Rectal smooth muscle tissue (tissue), 1 donor: Measurements from ENCODE around the gene VMAC.
"Not testable (repeated sequence)": the region's sequence is repeated elsewhere in the genome, so short reads cannot be mapped to it uniquely, and the experiment has no call there.

Experiments used
- H3K27ac ChIP-seq: one replicate; pipeline ENCODE4 v1.7.0; 2013; ENCODE audit warnings: low read depth, low read length, inconsistent platforms
- H3K27me3 ChIP-seq: one replicate; pipeline ENCODE4 v1.7.0; 2013; ENCODE audit warnings: low read length; ENCODE audit not compliant: control insufficient read depth, insufficient read depth
- H3K36me3 ChIP-seq: one replicate; pipeline ENCODE4 v1.7.0; 2013; ENCODE audit warnings: low read length; ENCODE audit not compliant: control insufficient read depth, insufficient read depth
- H3K4me1 ChIP-seq: one replicate; pipeline ENCODE4 v1.7.0; 2013; ENCODE audit warnings: low read length; ENCODE audit not compliant: control insufficient read depth, insufficient read depth
- H3K4me3 ChIP-seq: one replicate; pipeline ENCODE4 v1.7.0; 2013; ENCODE audit warnings: low read length
- H3K9ac ChIP-seq: one replicate; pipeline ENCODE4 v1.7.0; 2013; ENCODE audit warnings: low read length

Gene VMAC, protein sequence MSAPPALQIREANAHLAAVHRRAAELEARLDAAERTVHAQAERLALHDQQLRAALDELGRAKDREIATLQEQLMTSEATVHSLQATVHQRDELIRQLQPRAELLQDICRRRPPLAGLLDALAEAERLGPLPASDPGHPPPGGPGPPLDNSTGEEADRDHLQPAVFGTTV

DNA sequence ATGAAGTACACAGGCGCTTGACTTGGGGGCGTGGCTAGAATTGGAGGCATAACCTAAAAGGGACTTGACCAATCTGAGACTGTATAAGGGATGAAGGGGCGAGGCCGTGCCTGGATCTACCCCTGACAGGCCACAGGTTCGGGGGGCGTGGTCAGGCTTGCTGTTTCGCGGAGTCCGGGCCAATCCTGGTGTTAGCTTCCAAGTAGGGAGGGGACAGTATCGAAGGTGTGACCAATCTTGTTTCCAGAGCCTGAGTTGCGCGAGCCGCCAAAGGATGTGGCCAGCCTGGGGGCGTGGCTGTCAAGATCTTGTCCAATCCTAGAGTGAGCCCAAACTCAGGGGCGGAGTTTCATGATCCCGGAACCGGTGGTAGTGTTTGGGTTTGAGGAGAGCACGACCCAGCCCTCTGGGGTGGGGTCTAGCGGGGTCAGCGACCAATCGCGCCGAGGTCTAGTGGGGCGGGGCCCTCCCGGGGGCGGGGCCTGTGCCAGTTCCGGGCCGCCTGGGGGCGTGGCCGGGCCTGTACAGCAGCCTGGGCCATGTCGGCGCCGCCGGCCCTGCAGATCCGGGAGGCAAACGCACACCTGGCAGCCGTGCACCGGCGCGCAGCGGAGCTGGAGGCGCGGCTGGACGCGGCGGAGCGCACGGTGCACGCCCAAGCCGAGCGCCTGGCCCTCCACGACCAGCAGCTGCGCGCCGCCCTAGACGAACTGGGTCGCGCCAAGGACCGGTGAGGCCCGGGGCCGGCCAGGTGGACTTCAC, at the start of gene VMAC:
Gene VMAC (plus strand): TSS at position 521 of the 762 bp plus-strand sequence. CDS start 19 bp downstream, at position 540.
- H3K36me3 ChIP-seq: peaks cover 2% of the 10 kb centered on the region
- H3K4me1 ChIP-seq: peaks cover 3% of the 10 kb centered on the region
- no peaks in the 10 kb centered on the region for H3K27me3 ChIP-seq
- peak within 1 kb of the TSS; percentile 93 for H3K27ac ChIP-seq
- H3K4me3 ChIP-seq: peak within 1 kb of the TSS; percentile 98
- peak within 1 kb of the TSS; percentile 4 for H3K9ac ChIP-seq

DNA sequence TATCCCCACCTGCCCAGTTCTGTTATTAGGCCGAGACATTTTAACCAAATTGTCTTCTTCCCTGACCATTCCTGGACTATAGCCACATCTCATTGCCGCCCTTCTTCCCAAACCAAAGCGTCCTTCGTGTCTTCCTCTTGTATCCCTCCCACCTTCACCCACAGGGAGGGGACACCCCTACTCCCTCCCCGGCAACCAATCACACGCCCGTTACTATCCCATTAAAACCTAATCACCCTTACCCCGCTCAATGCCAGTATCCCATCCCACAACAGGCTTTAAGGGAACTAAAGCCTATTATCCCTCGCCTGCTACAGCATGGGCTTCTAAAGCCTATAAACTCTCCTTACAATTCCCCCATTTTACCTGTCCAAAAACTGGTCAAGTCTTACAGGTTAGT, 49.5 kb upstream of the VMAC start:
- H3K27me3 ChIP-seq, H3K9ac ChIP-seq, H3K4me1 ChIP-seq: not testable (repeated sequence)

DNA sequence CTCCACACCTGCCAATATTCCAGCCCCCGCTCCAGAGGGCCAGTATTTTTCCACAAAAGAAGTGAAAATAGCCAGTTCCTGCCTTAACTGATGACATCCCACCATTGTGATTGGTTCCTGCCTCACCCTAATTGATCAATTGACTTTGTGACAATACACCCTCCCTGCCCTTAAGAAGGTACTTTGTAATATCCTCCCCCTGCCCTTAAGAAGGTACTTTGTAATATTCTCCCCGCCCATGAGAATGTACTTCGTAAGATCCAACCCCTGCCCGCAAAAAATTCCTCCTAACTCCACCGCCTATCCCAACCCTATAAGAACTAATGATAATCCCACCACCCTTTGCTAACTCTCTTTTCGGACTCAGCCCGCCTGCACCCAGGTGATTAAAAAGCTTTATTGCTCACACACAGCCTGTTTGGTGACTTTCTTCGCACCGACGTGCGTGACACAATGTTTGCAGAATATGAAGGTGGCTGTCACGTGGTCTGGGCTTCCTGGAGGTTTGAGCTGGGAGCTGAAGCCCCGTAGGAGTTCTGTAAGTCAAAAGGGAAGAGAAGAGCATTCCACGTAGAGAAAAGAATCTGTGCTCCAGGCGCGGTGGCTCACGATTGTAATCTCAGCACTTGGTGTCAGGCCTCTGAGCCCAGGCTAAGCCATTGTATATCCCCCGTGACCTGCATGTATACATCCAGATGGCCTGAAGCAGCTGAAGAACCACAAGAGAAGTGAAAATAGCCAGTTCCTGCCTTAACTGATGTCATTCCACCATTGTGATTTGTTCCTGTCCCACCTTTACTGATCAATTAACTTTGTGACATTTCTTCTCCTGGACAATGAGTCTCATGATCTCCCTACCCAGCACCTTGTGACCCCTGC, 47.2 kb upstream of the VMAC start:
- no peaks in the 10 kb centered on the region for H3K4me1 ChIP-seq
- no peaks in the 10 kb centered on the region for H3K36me3 ChIP-seq
- H3K27ac ChIP-seq: no peak overlapping the region
- no peaks in the 10 kb centered on the region for H3K27me3 ChIP-seq
- no peak overlapping the region for H3K9ac ChIP-seq
- H3K4me3 ChIP-seq: no peak overlapping the region

More for the DNA sequence above, 49.5 kb upstream of the VMAC start:
- not testable (repeated sequence) for H3K27ac ChIP-seq, H3K36me3 ChIP-seq, H3K4me3 ChIP-seq

DNA sequence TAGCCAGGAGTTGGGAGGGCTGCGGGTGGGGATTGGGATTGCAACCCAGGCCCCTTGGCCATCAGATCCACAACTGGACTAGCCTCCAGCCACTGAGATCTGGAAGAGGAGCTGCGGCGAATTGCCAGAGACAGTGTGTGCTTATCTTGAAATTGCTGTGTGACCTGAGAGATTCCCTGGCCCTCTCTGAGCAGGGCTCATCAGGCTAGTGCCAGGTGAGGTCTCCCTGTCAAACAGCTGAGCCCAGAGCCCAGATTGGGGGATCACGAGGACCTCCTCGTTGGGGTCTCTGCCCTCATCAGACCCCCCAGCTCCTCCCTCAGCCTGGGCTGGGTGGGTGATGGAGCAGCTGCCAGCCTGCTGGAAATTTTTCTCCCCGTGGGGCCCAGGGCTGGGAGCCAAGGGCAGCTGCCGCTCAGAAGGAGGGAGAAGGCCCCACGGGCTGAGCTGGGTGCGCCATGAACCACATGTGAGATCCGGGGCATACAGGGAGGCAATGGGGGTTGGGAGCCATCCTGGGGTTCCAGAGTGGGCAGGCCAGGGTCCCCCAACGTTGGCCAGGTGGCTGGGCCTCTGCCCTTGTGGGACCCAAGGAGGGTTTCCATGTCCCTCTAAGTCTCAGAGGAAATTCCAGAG, 41.5 kb upstream of the VMAC start:
- no peaks in the 10 kb centered on the region for H3K36me3 ChIP-seq
- no peak overlapping the region for H3K9ac ChIP-seq
- H3K4me3 ChIP-seq: no peak overlapping the region
- H3K27ac ChIP-seq: no peak overlapping the region
- no peaks in the 10 kb centered on the region for H3K27me3 ChIP-seq
- H3K4me1 ChIP-seq: no peaks in the 10 kb centered on the region

DNA sequence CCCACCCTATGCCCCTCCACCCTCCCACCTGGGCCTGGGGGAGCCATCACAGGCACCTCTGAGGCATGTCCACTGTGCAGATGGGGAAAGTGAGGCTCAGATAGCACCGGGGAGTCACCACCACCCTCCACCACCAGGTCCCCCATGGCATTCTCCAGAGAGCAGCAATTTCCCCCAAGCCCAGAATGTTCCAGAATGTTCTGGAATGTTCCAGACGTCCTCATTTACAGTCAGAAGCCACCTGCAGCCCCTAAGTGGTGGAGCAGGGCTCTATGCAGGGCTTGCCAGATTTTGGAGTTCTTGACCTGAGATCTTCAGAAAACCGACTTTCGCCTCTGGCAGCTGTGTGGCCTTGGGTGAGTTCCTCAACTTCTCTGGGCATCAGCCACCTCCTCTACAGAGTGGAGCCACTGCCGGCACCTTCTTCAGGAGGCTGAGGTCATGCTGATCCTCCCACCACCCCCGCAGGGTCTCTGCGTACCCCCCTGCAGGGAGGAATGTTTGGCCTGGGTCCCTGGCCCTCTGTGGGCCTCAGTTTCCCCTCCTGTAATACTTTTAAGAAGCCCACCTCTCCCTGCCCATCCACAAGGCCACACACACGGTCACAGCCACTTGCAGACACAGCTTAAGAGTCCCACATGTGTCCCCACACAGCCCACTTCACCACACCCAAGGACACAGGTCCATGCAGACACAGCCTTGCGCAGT, 40.5 kb upstream of the VMAC start:
- Histone ChIP-seq H3K4me3 (no peak overlapping the region), H3K27me3 (no peaks in the 10 kb centered on the region), H3K27ac (no peak overlapping the region), H3K4me1 (no peaks in the 10 kb centered on the region), H3K36me3 (no peaks in the 10 kb centered on the region), H3K9ac (no peak overlapping the region)

DNA sequence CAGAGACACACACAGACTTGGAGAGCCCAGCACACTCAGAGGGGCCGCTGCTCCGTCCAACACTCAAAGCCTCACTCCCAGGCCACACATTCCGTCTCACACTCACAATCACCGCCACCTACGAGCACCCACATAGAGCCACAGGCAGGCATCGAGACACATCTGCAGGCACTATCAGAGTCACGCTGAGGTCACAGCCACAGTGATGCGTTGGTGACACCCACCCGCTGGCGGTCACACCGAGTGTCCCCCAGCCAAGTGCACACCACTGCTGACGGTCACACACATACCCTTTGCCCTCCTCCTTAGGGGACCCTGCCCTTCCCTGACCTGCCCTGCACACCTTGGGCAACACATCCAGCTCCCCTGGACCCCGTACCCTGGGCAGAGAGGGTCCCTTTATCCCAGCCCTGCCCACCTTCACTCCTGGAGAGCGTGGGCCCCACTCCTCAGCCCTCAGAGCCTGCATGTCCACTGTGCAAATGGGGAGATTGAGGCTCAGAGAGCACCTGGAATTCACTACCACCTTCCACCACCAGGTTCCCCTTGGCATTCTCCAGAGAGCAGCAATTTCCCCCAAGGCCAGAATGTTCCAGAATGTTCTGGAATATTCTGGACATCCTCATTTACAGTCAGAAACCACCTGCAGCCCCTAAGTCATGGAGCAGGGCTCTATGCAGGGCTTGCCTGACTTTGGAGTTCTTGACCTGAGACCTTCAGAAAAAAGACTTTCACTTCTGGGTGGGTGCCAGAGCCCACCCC, 39.8 kb upstream of the VMAC start:
- H3K27me3 ChIP-seq: no peaks in the 10 kb centered on the region
- H3K4me1 ChIP-seq: no peaks in the 10 kb centered on the region
- H3K4me3 ChIP-seq: no peak overlapping the region
- H3K27ac ChIP-seq: no peak overlapping the region
- no peak overlapping the region for H3K9ac ChIP-seq
- no peaks in the 10 kb centered on the region for H3K36me3 ChIP-seq

DNA sequence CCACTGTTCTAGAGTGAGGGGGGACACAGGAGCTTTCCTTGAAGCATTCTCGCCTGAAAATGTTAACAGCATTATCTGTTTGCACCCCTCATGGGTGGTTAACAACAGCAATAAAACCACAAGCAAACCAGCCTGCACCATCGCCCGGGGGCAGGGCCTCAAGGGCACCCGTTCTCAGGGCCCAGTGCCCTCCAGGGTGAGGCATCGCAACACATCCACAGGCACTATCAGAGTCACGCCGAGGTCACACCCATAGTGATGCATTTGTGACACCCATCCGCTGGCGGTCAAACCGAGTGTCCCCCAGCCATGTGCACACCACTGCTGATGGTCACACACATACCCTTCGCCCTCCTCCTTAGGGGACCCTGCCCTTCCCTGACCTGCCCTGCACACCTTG, 38.9 kb upstream of the VMAC start:
- Histone ChIP-seq H3K36me3 (no peaks in the 10 kb centered on the region), H3K4me3 (no peak overlapping the region), H3K27me3 (no peaks in the 10 kb centered on the region), H3K9ac (no peak overlapping the region), H3K27ac (no peak overlapping the region), H3K4me1 (no peaks in the 10 kb centered on the region)

DNA sequence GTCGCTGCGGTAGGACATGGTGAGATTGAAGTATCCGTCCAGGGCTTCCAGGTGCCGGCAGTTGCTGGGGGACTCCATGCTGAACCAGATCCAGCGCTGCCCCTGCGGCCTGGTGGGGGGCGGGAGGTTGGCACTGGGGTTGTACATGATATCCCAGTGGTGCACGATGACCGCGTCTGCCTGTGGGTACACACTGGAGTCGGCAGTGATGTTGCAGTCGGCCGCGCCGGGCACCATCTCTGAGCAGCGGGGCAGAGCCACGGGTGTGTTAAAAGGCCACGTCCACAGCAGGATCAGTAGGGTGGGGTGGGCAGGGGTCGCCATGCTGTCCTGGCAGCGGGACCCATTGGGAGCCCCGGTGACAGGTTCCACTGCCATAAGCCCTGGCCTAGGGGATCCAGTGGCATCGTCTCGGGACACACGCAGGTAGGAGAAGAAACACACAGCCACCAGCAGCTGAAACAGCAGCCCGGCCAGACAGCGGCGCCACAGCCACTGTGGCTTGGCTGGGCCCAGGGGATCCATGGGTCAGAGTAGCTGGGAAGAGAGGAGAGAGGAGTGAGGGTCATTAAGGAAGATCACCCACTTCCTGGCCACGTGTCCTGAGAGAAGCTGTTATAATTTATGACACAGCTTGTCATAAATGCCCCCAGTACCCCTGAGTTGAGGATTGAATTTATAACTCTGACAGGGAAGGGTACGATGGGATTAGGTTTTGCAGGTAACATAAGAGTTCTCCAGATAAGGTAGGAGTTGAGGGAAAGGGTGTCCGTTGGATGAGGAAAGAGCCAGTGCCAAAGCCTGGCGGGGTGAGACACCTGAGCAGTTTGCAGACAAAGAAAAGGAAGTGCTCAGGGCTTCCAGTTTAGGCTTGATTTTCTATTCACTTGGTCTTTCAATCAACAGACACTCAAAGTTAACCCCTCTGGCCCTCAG, 37.2 kb upstream of the VMAC start:
- Histone ChIP-seq H3K4me1 (no peaks in the 10 kb centered on the region), H3K4me3 (no peak overlapping the region), H3K36me3 (no peaks in the 10 kb centered on the region), H3K27me3 (no peaks in the 10 kb centered on the region), H3K9ac (no peak overlapping the region), H3K27ac (no peak overlapping the region)

DNA sequence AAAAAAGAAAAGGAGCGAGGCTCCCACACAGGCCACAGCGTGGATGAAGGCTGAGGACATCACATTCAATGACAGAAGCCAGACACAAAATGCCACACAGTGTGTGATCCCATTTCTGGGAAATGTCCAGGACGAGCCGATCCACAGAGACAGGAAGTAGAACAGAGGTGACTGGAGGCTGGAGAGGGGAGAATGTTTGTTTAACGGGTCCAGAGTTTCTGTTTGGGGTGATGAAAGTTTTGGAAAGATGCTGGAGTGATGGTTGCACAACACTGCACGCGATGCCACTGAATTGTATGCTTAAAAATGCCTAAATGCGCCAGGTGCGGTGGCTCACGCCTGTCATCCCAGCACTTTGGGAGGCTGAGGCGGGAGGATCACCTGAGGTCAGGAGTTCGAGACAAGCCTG, 33.7 kb upstream of the VMAC start:
- Histone ChIP-seq H3K27ac (no peak overlapping the region), H3K36me3 (no peaks in the 10 kb centered on the region), H3K27me3 (no peaks in the 10 kb centered on the region), H3K9ac (no peak overlapping the region), H3K4me1 (no peaks in the 10 kb centered on the region), H3K4me3 (no peak overlapping the region)

DNA sequence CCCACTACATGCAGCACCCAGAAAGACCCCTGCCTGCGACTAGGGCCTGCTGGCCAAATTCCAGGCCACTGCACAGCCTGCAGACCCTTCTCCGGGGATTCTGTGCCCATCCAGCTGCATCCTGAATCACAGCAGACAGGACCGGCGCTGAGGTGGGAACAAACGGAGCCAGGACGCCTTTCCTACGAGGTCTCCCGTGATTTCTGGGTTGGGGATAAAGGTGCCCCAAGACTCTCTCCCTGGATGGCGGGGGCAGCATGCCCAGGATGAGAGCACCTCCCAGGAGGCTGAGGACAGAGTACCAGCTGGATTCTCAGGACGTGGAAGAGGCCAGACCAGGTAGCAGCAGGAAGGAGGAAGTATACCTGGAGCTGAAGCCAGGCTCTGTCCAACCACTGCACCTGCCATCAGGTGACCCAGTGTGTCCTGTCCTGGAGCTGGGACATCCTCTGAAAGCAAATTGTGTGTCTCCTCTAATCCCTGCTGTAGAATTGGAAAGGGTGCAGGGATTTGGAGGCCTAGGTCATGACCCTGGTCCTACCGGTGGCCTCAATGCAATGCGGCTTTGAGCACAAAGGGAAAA, 31.0 kb upstream of the VMAC start:
- Histone ChIP-seq H3K27me3 (no peaks in the 10 kb centered on the region), H3K4me1 (no peaks in the 10 kb centered on the region), H3K36me3 (no peaks in the 10 kb centered on the region), H3K9ac (no peak overlapping the region), H3K27ac (no peak overlapping the region), H3K4me3 (no peak overlapping the region)
